C4-2B (cell line): ENCODE measurements around the gene TLR1.

Source experiments
- ZFX ChIP-seq: fragments of 450-650 bp; IDR thresholded peaks from 2 replicates; pipeline ENCODE4 v1.6.1; 2017
- TF ChIP-seq, protein P1 (sequence below): fragments of 450-650 bp; conservative IDR thresholded peaks from 2 replicates; pipeline ENCODE4 v1.5.1; 2017; ENCODE audit warnings: mild to moderate bottlenecking

DNA sequence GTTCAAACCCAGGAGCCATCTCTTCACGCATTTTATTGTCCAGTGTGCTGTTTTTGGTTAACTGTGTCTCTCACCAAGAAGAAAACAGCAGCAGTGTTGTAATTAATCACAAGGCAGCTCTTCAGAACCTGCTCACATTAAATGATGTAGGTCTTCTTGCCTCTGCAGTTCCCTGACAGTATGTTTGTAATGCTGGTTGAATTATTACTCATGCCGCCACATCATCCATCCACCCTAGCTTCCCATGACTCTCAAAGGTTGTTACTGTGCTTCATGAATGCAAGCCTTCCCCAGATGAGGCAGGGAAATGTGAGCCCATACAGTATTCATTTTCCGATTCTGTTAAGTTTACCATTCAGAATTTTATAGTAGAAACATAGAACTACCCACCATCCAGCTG, 39.2 kb downstream of the TLR1 start:
- TF ChIP-seq, protein P1, sequence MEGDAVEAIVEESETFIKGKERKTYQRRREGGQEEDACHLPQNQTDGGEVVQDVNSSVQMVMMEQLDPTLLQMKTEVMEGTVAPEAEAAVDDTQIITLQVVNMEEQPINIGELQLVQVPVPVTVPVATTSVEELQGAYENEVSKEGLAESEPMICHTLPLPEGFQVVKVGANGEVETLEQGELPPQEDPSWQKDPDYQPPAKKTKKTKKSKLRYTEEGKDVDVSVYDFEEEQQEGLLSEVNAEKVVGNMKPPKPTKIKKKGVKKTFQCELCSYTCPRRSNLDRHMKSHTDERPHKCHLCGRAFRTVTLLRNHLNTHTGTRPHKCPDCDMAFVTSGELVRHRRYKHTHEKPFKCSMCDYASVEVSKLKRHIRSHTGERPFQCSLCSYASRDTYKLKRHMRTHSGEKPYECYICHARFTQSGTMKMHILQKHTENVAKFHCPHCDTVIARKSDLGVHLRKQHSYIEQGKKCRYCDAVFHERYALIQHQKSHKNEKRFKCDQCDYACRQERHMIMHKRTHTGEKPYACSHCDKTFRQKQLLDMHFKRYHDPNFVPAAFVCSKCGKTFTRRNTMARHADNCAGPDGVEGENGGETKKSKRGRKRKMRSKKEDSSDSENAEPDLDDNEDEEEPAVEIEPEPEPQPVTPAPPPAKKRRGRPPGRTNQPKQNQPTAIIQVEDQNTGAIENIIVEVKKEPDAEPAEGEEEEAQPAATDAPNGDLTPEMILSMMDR, result no peak
- TF ChIP-seq ZFX, result no peak
